Lung microvascular endothelial cell (primary cell): Measurements from ENCODE around the gene CX3CR1. TPM values are rescaled to one million over a fixed set of nuclear protein-coding genes. Genes with fewer than 3 reads are reported as not detected.
"Not testable (repeated sequence)": the region's sequence is repeated elsewhere in the genome, so short reads cannot be mapped to it uniquely, and the experiment has no call there.

ENCODE experiments used
- DNase-seq, 2 donors: peaks; one replicate each; pipeline versions ENCODE4 v3.0.0 to v3.0.0-alpha.2; 2010; ENCODE audit warnings: low read depth in 2 of 2
- total RNA-seq: library from RNA; depleted of rRNA; stranded (reverse); fragments of >200 nt; gene quantifications from 2 replicates; pipeline ENCODE4 v1.2.1, GENCODE V29; 2014

The CX3CR1 gene
- total RNA-seq, 1 donor from 2014 or later: not detected

DNA sequence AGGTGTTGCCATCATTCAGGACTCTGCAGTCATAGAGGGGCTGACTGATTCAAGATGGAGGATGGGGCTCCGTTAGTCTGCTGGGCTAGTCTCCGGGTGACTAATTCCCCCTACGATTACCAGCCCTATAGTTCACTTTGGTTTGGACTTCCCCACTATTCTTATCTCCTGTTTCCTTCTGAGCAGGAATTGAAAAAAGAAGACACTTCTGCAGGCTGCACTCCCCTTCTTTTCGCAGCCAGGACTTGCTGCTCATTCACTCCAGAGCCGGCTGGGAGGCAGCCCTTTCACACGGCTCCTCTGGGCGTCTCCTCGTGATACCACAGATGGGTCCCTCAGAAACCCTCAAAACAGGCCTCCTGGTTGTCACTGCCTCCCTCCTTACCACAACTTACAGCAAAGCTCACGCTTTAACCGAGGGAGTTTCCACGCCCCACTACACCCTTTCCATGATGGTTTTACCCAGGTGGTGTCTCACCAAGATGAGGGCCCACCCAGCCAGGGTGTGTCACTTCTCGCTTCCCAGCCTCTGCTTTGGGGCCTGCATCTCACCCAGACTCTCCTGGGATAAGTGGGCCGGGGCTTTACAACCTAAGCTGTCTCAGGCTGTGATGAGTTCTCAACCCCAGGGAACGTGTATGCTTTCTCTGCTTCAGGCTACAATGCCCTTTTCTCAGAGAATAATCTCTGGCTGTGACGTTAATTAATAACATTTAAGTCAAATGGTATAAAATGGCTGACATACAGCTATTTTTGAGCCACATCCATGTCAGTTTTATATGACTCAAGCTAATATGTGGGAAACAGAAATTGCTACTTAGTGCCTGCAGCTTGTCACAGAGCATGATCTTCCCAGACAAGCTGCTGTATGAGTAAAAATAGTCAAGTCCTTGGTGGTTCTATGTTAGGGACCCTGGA is 11.9 kb downstream of the CX3CR1 start:
- no peak for DNase-seq

DNA sequence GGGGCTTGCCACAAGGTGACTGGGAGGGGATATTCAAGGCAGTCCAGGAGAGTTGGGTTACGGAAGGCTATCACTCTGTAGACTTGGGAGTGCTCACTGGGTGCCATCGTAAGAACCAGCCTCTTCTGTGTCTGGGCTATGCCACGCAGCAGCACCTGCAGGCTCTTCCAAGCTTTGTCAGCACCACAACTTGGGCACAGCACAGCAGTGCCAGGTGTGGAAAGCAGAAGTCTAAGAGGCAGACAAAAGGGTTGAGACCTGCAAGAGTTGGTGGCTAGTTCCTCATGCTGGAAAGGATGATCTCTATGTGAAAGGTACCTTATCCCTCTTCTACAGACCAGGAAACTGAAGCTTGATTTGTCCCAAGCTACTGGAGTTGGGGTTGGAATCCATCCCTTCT is 15.8 kb downstream of the CX3CR1 start:
- DNase-seq: no peak

DNA sequence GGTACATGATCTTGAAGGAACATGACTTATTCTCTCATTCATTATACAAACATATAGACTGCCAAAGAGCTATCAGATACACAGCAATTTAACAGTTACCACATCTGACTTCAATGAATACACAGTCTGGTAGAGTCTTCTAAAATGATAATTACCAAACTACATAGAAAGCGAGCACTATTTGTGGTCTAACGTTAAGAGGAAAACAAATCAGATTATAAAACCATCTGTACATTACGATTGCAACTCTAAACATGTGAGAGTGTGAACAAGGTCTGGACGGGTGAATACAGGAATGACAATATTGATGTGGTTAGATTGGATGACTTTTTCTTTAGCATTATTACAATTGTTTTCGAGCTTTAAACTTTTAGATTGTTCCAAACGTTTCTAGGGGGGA is 16.3 kb downstream of the CX3CR1 start:
- DNase-seq: no peak

DNA sequence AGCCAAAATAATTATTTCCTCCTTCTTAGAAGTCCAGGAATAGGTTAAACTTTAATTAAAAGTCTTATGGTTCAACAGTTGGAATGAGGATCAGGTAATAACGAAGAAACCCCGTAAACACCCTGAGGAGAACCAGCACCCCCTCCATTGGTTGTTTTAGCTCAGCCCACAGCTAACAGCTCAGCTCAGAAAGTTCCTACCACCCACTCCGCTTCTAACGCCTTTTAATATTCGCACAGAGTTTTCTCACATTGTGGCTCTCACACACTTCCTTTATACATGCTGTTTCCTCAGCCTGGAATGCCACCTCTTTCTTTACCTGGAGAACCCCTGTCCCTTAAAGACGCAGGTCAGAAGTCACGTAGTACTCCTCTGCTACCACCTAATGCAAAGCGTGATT is 17.0 kb downstream of the CX3CR1 start:
- DNase-seq: no peak

DNA sequence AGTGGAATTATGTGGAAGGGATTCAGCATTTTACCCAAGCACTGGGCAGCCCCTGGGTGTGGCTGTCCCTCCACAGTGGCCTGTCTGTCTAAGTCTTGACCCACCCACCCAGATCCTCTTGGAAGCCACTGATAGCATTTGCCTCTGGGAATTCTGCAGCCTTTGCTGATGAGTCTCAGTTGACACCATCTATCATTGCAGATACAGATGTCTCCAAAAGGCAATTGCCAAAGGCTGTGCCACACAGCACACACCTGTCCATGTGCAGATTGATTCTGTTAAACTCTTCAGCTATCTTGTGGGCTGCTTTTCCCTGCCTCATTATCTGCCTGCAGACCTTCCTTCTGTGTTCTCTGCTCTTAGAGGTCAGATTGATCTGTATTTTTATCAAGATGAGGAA is 18.1 kb downstream of the CX3CR1 start:
- DNase-seq: no peak

DNA sequence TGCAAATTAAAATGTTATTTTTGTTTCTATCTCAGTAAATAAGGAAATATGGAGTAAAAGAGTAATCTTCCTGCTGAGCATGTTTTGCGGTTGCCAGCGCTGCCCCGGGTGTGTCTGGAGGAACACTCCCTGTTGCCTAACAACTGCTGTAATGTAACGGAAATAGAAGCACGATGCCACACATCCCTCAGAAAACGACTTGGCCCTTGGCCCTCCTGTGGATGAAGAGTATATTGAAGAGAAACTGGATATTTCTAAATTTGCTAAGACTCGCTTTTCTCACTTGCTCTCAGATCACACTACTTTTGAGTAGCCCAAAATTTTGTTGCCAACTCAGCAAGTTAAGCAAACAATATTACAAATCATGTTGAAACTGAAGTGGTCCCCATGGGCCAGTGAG is 18.9 kb downstream of the CX3CR1 start:
- DNase-seq: peak; percentile 45 to 93

DNA sequence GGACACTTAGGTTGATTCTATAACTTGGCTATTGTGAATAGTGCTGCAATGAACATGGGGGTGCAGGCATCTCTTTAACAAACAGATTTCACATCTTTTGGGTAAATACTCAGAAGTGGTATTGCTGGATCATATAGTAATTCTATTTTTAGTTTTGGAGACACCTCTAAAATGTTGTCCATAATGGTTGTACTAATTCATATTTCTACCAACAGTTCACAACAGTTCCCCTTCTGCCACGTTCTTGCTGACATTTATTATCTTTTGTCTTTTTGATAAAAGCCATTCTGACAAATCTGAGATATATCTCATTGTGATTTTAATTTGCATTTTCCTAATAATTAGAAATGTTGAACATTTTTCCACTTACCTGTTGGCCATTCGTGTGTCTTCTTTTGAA is 19.5 kb downstream of the CX3CR1 start:
- no peak for DNase-seq

DNA sequence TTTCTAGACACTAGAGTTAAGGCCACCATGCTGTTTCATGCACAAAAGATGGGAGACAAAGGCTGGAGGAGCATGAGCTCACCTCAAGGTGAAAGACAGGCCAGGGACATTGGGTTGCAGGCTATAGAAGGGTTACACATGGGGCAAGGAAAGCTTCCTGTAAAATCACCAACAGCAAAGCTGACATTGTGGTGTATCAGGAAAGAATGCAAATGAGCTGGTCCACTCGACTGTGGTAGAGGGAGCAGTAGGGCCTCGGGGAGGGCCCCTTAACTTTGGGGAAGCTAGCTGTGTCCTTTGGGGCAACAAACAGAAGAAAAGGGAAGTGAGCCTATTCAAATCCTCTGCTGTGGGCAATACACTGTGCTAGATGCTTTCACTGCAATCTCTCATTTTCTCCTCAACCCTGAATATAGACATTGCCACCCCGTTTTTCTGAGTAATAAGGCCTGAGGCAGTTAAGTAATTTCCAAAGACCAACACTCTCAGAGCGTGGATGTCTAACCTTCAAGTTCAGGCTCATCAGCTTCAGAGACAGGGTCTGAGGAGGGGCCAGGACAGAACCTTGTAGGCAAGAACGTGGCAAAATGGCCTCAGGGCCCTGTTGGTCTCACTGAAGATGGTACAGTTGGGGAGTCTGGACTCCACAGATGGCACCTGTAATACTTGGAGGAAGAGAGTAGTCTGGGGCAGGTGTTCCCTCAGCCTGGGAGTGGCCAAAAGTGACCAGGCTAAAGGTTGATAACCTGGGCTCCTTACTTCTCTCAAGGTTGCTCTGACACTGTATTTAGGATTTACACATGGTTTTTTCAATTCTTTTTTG is 24.1 kb downstream of the CX3CR1 start:
- DNase-seq: no peak

DNA sequence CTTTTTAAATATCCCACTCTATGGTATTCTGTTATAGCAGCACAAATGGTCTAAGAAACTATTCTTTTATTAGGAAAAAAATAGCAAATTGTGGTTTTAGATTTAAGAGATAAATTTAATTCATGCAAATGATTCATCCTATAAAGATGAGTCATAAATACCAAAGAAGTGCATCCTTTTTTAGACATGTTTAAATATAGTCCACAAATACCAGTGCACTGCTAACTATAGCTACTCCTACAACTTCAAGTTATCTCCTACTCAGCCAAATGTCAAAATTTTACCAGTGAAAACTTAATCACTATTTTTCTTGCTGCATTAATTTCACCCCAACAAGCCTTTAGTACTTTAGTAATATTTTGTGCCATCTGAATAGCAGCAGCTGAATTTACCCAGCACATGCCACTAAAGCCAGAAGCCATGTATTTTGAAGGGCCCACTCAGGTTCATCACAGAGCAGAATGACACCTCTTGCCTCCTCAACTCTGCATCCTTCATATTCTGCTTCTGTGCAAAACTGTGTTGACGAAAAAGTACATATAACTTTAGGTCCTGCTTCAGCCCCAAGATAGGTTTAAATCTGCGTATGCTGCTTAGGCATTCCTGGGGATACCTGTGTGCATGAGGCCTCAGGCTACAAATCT is 24.9 kb downstream of the CX3CR1 start:
- DNase-seq: no peak

DNA sequence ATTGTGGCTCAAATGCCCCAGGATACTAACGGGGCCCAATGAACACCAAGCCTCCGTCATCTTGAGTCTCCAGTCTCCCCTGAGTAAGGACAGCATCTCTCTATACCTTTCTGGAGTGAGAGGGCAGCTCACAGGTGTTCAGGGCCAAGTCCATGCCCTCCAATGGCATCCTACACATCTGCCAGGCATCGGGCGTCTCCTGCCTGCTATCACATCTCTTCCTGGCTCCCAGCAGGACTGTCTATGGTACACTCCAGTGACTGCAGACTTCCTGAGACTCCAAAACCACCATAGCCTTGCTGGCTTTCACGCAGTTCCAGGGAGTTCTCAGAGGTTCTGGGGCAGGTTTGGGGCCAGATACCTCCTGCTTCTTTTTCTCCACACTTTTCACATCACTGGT is 28.3 kb downstream of the CX3CR1 start:
- no peak for DNase-seq

DNA sequence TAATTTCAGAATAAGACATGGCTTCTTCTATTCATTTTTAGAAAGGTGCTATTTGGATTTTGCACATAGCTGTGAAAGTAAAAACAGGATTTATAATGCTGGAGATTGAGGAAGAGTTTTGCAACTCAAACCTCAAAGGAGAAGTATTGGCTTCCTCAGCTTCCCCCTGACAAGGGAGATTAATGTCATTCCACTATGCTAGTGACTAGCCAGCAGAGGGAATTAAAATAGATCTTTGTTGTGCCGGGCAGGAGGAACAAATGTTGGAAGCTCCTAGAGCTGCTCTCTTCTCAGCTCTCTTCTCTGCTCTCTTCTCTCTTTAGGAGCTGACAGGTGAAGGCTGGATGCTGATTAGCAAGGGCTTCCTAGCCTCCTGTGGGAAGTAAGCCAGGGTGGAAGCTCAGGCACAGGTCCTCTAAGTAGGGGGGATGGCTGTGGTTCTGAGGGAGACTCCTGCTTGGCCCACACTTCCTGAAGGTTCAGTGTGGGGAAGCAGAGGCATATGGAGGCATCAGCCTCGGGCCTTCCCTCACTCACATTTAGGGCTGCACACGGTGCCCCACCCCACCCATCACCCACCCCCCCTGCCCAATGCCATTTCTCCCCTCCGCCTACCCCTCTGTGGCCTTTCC is 29.6 kb downstream of the CX3CR1 start:
- no peak for DNase-seq

DNA sequence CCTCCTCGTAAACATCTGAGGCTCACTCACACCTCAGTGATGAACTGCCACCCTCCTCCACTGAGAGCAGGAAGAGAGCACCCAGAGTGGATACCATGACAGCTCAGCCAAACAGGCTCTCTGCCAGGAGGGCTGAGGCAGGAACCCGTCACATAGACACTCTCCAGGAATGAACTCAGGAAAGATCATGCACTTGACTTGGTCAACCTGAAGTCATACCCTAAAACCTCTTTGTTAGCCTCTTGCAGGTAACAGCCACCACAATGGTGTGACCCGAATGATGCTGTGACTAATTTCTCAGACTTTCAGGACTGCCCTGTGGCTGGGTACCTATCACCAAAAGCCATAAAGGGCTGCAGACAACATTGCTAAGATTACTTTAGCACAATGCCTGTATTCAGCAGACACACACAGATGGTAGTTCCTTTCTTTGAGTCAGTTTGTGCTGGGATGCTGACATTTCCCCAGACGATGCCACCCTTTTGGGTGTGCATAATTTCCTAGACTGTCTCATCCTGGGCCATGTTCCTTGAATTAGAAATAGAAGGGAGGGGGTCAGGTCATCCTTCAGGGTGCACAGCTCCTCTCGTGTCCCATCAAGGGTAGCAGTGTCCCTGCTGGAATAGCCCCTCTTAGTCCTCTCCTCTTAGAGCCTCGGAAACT is 30.3 kb downstream of the CX3CR1 start:
- DNase-seq: no peak

DNA sequence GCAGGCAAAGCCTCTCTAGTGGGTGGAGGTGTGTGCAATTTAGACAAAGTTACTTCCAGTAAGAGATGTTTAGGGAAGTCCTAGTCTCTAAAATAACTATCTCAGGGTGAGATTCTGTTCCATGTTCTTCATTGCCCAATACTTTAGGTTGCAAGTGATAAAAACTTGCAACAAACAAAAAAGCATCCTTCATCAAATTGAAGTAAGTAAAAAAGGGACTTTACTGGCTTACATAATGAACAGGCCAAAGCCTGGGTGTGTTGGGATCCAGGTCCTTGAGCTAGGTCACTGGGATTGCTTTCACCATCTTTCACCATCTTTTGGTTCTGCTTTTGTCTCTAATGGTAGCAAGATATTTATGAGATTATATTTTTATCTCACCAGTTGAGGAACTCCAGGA is 38.3 kb downstream of the CX3CR1 start:
- DNase-seq: no peak

DNA sequence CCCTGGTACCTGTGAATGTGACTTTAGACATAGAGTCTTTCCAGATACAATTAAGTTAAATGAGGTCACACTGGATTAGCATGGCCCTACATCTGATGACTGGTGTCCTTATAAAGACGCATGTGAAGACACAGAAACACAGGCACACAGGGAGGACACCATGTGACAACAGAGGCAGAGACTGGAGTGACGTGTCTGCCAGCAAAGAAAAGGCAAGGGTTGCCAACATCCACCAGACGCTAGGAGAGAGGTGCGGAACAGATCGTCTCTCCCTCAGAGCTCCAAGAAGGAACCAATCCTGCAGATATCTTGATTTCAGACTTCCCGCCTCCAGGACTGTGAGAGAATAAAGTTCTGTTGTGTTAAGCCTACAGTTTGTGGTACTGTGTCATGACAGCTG is 42.8 kb downstream of the CX3CR1 start:
- no peak for DNase-seq

DNA sequence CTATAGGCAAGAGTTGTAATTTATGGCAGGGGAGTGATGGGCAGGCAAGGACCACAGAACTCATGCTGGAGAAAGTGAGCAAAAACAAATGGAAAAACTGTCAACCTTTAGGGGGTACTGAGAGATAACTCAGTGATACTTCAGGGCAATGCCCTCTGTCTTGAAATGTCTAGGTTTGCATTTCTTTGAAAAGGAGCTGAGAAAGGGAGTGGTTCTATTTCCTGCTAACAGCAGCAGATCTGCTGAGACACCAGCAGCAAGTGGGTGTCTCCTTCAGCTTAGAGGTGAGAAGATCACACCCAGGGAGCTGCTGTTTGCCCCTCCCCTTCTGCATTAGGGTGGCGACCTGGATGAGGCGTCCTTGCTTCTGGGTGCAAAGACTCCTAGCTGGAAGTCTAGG is 45.2 kb downstream of the CX3CR1 start:
- no peak for DNase-seq

DNA sequence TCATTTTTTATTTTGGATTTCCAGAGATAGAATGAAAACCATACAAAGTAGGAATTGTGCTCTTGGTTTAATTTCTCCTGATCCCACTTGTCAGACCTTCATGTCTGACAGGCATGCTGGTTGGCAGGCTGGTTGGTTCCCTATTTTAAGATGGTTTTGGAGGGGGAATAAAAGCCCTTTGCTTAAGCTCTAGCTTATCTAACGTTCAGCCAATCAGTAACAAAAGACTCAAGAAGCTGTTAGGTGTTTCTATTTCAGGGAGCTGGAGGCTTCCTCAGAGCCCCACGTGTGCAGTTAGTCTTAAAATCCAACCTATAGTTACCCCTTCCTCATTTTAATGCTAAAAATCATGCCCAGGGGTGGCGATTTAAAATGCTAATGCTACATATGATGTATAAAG is 47.0 kb downstream of the CX3CR1 start:
- no peak for DNase-seq

DNA sequence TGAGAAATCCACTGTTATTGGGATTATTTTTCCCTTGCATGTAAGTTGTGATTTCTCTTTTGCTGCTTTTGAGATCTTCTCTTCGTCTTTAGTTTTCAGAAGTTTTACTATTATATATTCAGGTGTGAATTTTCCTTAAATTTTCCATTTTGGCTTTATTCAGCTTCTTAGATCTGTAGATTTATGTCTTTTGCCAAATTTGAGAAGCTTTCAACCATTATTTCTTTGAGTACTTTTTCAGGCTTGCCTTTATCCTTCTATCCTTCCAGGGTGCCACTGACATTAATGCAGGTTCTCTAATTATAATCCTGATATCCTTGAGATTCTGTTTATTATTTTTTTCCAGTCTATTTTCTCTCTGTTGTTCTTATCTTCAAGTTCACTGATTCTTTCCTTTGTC is 49.4 kb downstream of the CX3CR1 start:
- DNase-seq: no peak

DNA sequence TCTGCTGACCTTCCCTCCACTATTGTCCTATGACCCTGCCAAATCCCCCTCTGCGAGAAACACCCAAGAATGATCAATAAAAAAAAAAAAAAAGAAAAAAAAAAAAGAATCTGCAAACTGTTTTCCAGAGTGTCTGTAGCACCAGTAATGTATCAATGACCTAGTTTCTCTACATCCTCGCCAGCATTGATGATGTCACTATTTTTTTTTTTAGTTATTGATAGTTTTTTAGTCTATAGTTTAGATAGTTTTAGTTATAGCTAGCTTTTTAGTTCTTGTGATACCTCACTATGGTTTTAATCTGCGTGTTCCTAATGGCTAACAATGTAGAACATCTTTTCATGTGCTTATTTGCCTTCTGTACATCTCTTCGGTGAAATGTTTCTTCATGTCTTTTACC is 51.3 kb downstream of the CX3CR1 start:
- no peak for DNase-seq

DNA sequence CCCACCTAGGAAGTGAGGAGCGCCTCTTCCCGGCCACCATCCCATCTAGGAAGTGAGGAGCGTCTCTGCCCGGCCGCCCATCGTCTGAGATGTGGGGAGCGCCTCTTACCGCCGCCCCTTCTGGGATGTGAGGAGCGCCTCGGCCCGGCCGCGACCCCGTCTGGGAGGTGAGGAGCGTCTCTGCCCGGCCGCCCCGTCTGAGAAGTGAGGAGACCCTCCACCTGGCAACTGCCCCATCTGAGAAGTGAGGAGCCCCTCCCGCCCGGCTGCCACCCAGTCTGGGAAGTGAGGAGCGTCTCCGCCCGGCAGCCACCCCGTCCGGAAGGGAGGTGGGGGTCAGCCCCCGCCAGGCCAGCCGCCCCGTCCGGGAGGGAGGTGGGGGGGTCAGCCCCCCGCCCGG is 52.2 kb downstream of the CX3CR1 start:
- DNase-seq: not testable (repeated sequence)

DNA sequence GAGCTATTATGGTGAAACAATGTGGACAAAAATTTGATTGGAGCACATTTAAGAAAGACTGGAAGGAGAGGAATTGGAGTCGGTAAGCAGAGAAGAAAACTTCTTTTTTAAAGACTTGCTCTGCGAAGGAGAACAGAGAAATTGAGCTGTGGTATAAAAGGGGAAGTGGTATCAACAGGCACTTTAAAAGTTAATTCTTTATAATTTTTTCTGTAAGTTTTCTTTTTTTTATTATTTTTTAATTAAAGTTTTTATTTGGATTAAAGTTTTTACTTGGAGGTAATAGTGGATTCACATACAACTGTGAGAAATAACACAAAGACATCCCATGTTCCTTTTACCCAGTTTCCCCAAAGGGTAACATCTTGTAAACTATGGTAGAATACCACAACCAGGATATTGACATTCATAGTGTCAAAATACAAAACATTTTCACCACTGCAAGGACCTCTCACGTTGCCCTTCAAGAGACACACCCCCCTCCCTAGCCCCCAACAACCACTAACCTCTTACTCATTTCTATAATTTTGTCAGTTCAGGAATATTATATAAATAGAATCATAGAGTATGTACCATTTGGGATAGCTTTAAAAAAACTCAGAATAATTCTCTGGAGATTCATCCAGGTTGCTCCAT is 53.6 kb downstream of the CX3CR1 start:
- no peak for DNase-seq

DNA sequence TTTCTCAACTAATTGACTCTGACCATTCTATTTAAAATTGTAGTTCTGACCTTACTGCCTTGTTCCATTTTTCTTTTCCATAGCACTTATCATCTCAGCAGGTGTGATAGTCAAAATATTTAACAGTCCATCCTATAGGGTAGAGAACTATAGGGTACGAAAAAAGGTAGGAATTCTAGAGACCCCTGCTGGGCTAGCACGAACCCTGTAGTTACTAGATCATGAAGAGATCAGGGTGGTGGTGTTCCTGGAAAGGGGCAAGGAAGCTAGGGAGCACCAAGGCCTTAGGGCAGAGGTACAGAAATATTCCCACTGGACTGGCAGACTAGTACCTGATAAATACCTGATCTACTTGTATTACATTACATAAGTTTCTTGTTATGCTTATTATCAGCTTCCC is 55.5 kb downstream of the CX3CR1 start:
- no peak for DNase-seq
